ENCODE results near the gene ADPRH.

The ADPRH gene

GRCh38 chr3:119631516-119631915, 52.2 kb downstream of the ADPRH start:
- no peak for DNase-seq

GRCh38 chr3:119632216-119632615, 52.9 kb downstream of the ADPRH start:
- no peak for DNase-seq

GRCh38 chr3:119632829-119633228, 53.5 kb downstream of the ADPRH start:
- DNase-seq = no peak

GRCh38 chr3:119635719-119636118, 56.4 kb downstream of the ADPRH start:
- DNase-seq = no peak

GRCh38 chr3:119636249-119636648, 57.0 kb downstream of the ADPRH start:
- DNase-seq = no peak

- DNase-seq = no peak
Observed at GRCh38 chr3:119636891-119637611, 57.8 kb downstream of the ADPRH start.

- DNase-seq = no peak
Observed at GRCh38 chr3:119637679-119638477, 58.6 kb downstream of the ADPRH start.

Data from stimulated activated CD4-positive, alpha-beta T cell treated with anti-CD3 and anti-CD28 coated beads, Interleukin-1b, Interleukin-23, amount 100 ng/mL, for 48 hours (primary cell).